ENCODE measurements around the gene KCTD10. TPM values are rescaled to one million over a fixed set of nuclear protein-coding genes. Genes with fewer than 3 reads are reported as not detected.
A peak's percentile ranks its signal among the peaks of the same experiment; 100 is the strongest.

The KCTD10 gene
- total and polyA plus RNA-seq, 9 of the 15 experiments (the other 6 are each of a cell fraction or from before 2014, with no cell fraction given), result 1.9 to 37.5 (median 15.7) TPM

DNA sequence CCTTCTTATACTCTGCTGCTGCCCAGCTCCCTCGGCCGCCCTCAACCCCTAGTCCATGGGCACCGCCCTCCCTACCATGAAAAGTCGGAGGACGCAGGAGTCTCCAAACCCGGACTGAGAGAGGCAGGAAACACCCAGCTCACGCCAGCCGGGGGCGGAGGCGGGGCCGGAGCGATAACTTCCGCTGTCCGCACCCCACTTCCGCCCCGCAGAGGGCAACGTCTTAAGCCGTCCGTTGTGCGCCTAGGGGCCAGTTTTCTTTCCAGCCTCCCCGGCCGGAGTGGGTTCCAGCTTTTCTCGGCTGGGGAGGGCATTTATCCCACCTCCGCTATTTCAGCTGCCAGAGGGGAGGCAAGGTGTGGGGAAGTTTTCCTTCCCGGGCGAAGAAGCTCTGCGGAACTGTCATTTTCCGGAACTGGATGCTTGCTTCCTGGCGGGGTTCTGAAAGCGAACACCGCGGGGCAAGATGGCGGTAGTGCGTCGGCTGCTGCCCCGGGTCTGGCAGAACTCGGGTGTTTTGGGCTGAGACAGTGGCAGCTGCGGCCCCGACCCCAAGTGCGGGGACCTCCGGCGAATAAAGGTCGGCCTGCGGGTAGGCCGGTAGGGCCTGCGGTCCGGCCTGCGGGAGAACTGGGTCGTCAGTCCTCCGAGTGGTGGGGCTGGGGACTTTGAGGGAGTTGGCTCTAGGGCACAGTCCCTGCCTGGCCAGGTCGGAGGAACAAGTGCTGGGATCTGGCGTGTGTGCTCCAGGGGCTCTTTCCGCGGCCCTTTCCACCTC lies at the start of gene KCTD10, which contains the start of gene UBE3B (continued):
- TF ChIP-seq, protein P1, sequence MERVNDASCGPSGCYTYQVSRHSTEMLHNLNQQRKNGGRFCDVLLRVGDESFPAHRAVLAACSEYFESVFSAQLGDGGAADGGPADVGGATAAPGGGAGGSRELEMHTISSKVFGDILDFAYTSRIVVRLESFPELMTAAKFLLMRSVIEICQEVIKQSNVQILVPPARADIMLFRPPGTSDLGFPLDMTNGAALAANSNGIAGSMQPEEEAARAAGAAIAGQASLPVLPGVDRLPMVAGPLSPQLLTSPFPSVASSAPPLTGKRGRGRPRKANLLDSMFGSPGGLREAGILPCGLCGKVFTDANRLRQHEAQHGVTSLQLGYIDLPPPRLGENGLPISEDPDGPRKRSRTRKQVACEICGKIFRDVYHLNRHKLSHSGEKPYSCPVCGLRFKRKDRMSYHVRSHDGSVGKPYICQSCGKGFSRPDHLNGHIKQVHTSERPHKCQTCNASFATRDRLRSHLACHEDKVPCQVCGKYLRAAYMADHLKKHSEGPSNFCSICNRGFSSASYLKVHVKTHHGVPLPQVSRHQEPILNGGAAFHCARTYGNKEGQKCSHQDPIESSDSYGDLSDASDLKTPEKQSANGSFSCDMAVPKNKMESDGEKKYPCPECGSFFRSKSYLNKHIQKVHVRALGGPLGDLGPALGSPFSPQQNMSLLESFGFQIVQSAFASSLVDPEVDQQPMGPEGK (CRISPR knock-in tag; IDR thresholded peaks at IDR 0.05; ENCODE audit: borderline replicate concordance), result peak; percentile 72; the same call in 1 of the 2 replicates
- TF ChIP-seq THRAP3 (IDR thresholded peaks at IDR 0.05; ENCODE audit: borderline replicate concordance) (peak; percentile 95), ZNF507 (tag; conservative IDR thresholded peaks at IDR 0.05) (no peak), SUPT5H (IDR thresholded peaks at IDR 0.05) (peak; percentile 90), E2F3 (CRISPR knock-in tag; IDR thresholded peaks at IDR 0.05) (0 out of 2 replicates have a peak, but pooled peaks have one; percentile 19), FOXA1 (IDR thresholded peaks at IDR 0.05; ENCODE audit: borderline replicate concordance) (no peak), RBM39 (optimal IDR thresholded peaks at IDR 0.05; ENCODE audit: low read depth, low read length) (no peak), ZNF764 (CRISPR knock-in tag; IDR thresholded peaks at IDR 0.05; ENCODE audit: low read depth) (0 out of 2 replicates have a peak, but pooled peaks have one; percentile 24), BRD9 (IDR thresholded peaks at IDR 0.05; ENCODE audit: low read depth, partially characterized antibody) (peak; percentile 38), ZNF274 (IDR thresholded peaks at IDR 0.05; ENCODE audit: borderline replicate concordance, low read depth, low read length) (no peak), FOXK2 (conservative IDR thresholded peaks at IDR 0.05 in 1 of 2, IDR thresholded peaks at IDR 0.05 in 1 of 2; ENCODE audit: low read depth in 2 of 2) (peak in 1 of 2 experiments; percentile 63; a peak in 3 of 4 replicates), LCOR (CRISPR knock-in tag; IDR thresholded peaks at IDR 0.05) (peak; percentile 77), RBFOX2 (IDR thresholded peaks at IDR 0.05; ENCODE audit: low read depth, low read length) (peak; percentile 86), NCOA6 (IDR thresholded peaks at IDR 0.05) (no peak), CREB1 (IDR thresholded peaks at IDR 0.05) (peak; percentile 65; the same call in 1 of the 2 replicates), CREB1 (CRISPR knock-in tag; IDR thresholded peaks at IDR 0.05) (peak; percentile 55), YY1 (IDR thresholded peaks at IDR 0.05; ENCODE audit: borderline replicate concordance in 1 of 3, control insufficient read depth in 1 of 3, extremely low read depth in 1 of 3, insufficient read depth in 3 of 3, insufficient read length in 1 of 3, insufficient replicate concordance in 2 of 3, low read depth in 1 of 3, low read length in 2 of 3) (peak; percentile 96 to 99 (median 97)), ZNF766 (CRISPR knock-in tag; conservative IDR thresholded peaks at IDR 0.05) (no peak), TCF3 (CRISPR knock-in tag; IDR thresholded peaks at IDR 0.05) (no peak)
- TF ChIP-seq, protein P2, sequence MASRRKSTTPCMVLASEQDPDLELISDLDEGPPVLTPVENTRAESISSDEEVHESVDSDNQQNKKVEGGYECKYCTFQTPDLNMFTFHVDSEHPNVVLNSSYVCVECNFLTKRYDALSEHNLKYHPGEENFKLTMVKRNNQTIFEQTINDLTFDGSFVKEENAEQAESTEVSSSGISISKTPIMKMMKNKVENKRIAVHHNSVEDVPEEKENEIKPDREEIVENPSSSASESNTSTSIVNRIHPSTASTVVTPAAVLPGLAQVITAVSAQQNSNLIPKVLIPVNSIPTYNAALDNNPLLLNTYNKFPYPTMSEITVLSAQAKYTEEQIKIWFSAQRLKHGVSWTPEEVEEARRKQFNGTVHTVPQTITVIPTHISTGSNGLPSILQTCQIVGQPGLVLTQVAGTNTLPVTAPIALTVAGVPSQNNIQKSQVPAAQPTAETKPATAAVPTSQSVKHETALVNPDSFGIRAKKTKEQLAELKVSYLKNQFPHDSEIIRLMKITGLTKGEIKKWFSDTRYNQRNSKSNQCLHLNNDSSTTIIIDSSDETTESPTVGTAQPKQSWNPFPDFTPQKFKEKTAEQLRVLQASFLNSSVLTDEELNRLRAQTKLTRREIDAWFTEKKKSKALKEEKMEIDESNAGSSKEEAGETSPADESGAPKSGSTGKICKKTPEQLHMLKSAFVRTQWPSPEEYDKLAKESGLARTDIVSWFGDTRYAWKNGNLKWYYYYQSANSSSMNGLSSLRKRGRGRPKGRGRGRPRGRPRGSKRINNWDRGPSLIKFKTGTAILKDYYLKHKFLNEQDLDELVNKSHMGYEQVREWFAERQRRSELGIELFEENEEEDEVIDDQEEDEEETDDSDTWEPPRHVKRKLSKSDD (conservative IDR thresholded peaks at IDR 0.05; ENCODE audit: low read length), result no peak
- TF ChIP-seq, protein P3, sequence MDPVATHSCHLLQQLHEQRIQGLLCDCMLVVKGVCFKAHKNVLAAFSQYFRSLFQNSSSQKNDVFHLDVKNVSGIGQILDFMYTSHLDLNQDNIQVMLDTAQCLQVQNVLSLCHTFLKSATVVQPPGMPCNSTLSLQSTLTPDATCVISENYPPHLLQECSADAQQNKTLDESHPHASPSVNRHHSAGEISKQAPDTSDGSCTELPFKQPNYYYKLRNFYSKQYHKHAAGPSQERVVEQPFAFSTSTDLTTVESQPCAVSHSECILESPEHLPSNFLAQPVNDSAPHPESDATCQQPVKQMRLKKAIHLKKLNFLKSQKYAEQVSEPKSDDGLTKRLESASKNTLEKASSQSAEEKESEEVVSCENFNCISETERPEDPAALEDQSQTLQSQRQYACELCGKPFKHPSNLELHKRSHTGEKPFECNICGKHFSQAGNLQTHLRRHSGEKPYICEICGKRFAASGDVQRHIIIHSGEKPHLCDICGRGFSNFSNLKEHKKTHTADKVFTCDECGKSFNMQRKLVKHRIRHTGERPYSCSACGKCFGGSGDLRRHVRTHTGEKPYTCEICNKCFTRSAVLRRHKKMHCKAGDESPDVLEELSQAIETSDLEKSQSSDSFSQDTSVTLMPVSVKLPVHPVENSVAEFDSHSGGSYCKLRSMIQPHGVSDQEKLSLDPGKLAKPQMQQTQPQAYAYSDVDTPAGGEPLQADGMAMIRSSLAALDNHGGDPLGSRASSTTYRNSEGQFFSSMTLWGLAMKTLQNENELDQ (CRISPR knock-in tag; IDR thresholded peaks at IDR 0.05; ENCODE audit: borderline replicate concordance), result no peak
